ENCODE results near the gene ZSWIM4. TPM values are rescaled to one million over a fixed set of nuclear protein-coding genes. Genes with fewer than 3 reads are reported as not detected.

Gene ZSWIM4
- total RNA-seq, 1 experiment from 2014 or later = 8.7 TPM

DNA sequence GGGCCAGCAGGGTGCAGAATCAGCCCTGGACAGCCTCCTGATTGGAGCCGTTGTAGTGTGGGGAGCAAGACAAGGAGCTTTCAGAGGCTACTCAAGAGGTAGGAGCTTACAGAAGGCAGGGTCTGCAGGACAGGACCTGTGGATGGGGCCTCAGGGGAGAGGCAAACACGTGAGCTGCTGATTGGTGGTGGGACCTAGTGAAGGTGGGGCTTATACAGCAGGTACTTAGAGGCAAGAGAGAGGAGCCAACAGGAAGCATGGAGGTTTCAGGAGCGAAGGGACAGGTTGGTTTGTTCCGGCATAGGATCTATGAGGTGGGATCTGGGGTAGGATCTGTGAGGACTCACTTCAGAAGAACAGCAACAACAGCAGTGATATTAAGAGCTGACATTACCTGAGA lies 32.4 kb downstream of the ZSWIM4 start:
- intact Hi-C loops (cut with micrococcal nuclease; ENCODE audit: unreplicated experiment) (no loop called here), in situ Hi-C loops (cut with HindIII; ENCODE audit: low pct_unique_long_range_greater_than_20kb, low sequenced_read_pairs) (no loop called here)
- ChIA-PET CTCF (interaction anchor here (0.8 kb wide), 1 partner anchor 40 kb away, joined by 6 read pairs; no protein-coding TSS in a partner anchor), POLR2A (interaction anchor here (0.5 to 1.0 kb wide), 4 partner anchors 12 to 888 kb away, joined by 3 to 14 read pairs (median 4); no protein-coding TSS in a partner anchor)
- no peaks in the 10 kb centered on the region for H3K9me3 ChIP-seq (ENCODE audit: control insufficient read depth, insufficient read depth, low read depth, low read length)
- no TSS peak for BruUV-seq (replicated peaks)
- H3K27me3 ChIP-seq (ENCODE audit: control insufficient read depth, insufficient read depth, low read length) = no peaks in the 10 kb centered on the region
- no peak overlapping the region for H3K4me3 ChIP-seq (ENCODE audit: low read depth in 2 of 2, low read length in 2 of 2)
- TF ChIP-seq SIN3A (IDR thresholded peaks at IDR 0.05; ENCODE audit: borderline replicate concordance, insufficient read depth, low read depth, low read length) = no peak
- TF ChIP-seq POLR2AphosphoS5 (IDR thresholded peaks at IDR 0.05; ENCODE audit: low read depth, low read length) = no peak
- TF ChIP-seq, protein P1, sequence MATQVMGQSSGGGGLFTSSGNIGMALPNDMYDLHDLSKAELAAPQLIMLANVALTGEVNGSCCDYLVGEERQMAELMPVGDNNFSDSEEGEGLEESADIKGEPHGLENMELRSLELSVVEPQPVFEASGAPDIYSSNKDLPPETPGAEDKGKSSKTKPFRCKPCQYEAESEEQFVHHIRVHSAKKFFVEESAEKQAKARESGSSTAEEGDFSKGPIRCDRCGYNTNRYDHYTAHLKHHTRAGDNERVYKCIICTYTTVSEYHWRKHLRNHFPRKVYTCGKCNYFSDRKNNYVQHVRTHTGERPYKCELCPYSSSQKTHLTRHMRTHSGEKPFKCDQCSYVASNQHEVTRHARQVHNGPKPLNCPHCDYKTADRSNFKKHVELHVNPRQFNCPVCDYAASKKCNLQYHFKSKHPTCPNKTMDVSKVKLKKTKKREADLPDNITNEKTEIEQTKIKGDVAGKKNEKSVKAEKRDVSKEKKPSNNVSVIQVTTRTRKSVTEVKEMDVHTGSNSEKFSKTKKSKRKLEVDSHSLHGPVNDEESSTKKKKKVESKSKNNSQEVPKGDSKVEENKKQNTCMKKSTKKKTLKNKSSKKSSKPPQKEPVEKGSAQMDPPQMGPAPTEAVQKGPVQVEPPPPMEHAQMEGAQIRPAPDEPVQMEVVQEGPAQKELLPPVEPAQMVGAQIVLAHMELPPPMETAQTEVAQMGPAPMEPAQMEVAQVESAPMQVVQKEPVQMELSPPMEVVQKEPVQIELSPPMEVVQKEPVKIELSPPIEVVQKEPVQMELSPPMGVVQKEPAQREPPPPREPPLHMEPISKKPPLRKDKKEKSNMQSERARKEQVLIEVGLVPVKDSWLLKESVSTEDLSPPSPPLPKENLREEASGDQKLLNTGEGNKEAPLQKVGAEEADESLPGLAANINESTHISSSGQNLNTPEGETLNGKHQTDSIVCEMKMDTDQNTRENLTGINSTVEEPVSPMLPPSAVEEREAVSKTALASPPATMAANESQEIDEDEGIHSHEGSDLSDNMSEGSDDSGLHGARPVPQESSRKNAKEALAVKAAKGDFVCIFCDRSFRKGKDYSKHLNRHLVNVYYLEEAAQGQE (IDR thresholded peaks at IDR 0.05; ENCODE audit: insufficient read depth in 1 of 2, low read depth in 2 of 2, low read length in 1 of 2) = no peak
- TF ChIP-seq, protein P2, sequence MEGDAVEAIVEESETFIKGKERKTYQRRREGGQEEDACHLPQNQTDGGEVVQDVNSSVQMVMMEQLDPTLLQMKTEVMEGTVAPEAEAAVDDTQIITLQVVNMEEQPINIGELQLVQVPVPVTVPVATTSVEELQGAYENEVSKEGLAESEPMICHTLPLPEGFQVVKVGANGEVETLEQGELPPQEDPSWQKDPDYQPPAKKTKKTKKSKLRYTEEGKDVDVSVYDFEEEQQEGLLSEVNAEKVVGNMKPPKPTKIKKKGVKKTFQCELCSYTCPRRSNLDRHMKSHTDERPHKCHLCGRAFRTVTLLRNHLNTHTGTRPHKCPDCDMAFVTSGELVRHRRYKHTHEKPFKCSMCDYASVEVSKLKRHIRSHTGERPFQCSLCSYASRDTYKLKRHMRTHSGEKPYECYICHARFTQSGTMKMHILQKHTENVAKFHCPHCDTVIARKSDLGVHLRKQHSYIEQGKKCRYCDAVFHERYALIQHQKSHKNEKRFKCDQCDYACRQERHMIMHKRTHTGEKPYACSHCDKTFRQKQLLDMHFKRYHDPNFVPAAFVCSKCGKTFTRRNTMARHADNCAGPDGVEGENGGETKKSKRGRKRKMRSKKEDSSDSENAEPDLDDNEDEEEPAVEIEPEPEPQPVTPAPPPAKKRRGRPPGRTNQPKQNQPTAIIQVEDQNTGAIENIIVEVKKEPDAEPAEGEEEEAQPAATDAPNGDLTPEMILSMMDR (IDR thresholded peaks at IDR 0.05) = no peak
- no peak for TF ChIP-seq TCF7L2 (IDR thresholded peaks at IDR 0.05; ENCODE audit: low read depth, low read length)
- no peak overlapping the region for H3K27ac ChIP-seq (ENCODE audit: low read length)
- DNase-seq (ENCODE audit: low read depth, low spot score) (no peak), ATAC-seq (no peak)
- H3K4me1 ChIP-seq (ENCODE audit: control insufficient read depth, insufficient read depth, low read length) = peaks cover 3% of the 10 kb centered on the region; the same call in 1 of the 2 replicates
- H3K36me3 ChIP-seq (ENCODE audit: control insufficient read depth, insufficient read depth, low read length) = no peaks in the 10 kb centered on the region

DNA sequence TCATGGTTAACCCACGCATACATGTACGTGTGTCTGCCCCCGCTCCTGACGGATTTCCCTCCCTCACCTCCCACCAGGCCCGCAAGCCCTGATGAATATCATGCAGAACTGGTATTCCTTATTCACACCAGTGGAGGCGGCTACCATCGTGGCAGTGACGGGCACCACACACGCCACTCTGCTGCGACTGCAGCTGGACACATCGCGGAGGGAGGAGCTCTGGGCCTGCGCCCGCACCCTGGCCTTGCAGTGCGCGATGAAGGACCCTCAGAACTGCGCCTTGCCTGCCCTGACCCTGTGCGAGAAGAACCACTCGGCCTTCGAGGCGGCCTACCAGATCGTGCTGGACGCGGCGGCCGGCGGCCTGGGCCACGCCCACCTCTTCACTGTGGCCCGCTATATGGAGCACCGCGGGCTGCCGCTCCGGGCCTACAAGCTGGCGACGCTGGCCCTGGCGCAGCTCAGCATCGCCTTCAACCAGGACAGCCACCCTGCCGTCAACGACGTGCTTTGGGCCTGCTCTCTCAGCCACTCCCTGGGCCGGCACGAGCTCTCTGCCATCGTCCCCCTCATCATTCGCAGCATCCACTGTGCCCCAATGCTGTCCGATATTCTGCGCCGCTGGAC lies 35.0 kb downstream of the ZSWIM4 start:
- TF ChIP-seq, protein P1 (IDR thresholded peaks at IDR 0.05; ENCODE audit: insufficient read depth in 1 of 2, low read depth in 2 of 2, low read length in 1 of 2) = no peak
- TF ChIP-seq SIN3A (IDR thresholded peaks at IDR 0.05; ENCODE audit: borderline replicate concordance, insufficient read depth, low read depth, low read length) = no peak
- no peaks in the 10 kb centered on the region for H3K36me3 ChIP-seq (ENCODE audit: control insufficient read depth, insufficient read depth, low read length)
- ChIA-PET CTCF (interaction anchor here (0.6 kb wide), 1 partner anchor 25 kb away, joined by 3 read pairs; no protein-coding TSS in a partner anchor), POLR2A (interaction anchor here (0.6 kb wide), 2 partner anchors 13 to 18 kb away, joined by 6 to 7 read pairs; no protein-coding TSS in a partner anchor)
- no peak overlapping the region for H3K27ac ChIP-seq (ENCODE audit: low read length)
- H3K4me3 ChIP-seq (ENCODE audit: low read depth in 2 of 2, low read length in 2 of 2) = no peak overlapping the region
- intact Hi-C loops (cut with micrococcal nuclease; ENCODE audit: unreplicated experiment) (no loop called here), in situ Hi-C loops (cut with HindIII; ENCODE audit: low pct_unique_long_range_greater_than_20kb, low sequenced_read_pairs) (no loop called here)
- H3K27me3 ChIP-seq (ENCODE audit: control insufficient read depth, insufficient read depth, low read length) = no peaks in the 10 kb centered on the region
- no TSS peak for BruUV-seq (replicated peaks)
- peaks cover 13% of the 10 kb centered on the region for H3K4me1 ChIP-seq (ENCODE audit: control insufficient read depth, insufficient read depth, low read length)
- no peaks in the 10 kb centered on the region for H3K9me3 ChIP-seq (ENCODE audit: control insufficient read depth, insufficient read depth, low read depth, low read length)
- no peak for ATAC-seq
- DNase-seq (ENCODE audit: low read depth, low spot score) = no peak

Data from Panc1 (cell line).